CD4-positive, alpha-beta T cell treated with Interleukin-15 for 1 hour (primary cell): ENCODE data around the gene PBXIP1.

Experiments
- DNase-seq: peaks from one replicate; pipeline ENCODE4 v3.0.0-alpha.2; 2020

The PBXIP1 gene

GRCh38 chr1:154955039-154955717, 721 bp downstream of the PBXIP1 start:
- peak; percentile 98 for DNase-seq

- no peak for DNase-seq
Measured at GRCh38 chr1:154954541-154954940, 1.4 kb downstream of the PBXIP1 start.

- no peak for DNase-seq
Measured at GRCh38 chr1:154953611-154954038, 2.3 kb downstream of the PBXIP1 start.

GRCh38 chr1:154952664-154953063, 3.2 kb downstream of the PBXIP1 start:
- no peak for DNase-seq

GRCh38 chr1:154951901-154952657, 3.8 kb downstream of the PBXIP1 start:
- DNase-seq = peak; percentile 72

- no peak for DNase-seq
Measured at GRCh38 chr1:154948079-154948478, 7.8 kb downstream of the PBXIP1 start.

GRCh38 chr1:154945962-154946850, 9.7 kb downstream of the PBXIP1 start:
- no peak for DNase-seq

- no peak for DNase-seq
Measured at GRCh38 chr1:154945160-154945961, 10.5 kb downstream of the PBXIP1 start.

- no peak for DNase-seq
Measured at GRCh38 chr1:154944401-154945159, 11.3 kb downstream of the PBXIP1 start.

- DNase-seq = no peak
Measured at GRCh38 chr1:154943649-154944400, 12.1 kb downstream of the PBXIP1 start.

GRCh38 chr1:154941333-154942013, 14.4 kb downstream of the PBXIP1 start:
- no peak for DNase-seq

- no peak for DNase-seq
Measured at GRCh38 chr1:154940651-154941194, 15.2 kb downstream of the PBXIP1 start.

GRCh38 chr1:154940213-154940560, 15.7 kb downstream of the PBXIP1 start:
- no peak for DNase-seq

- no peak for DNase-seq
Measured at GRCh38 chr1:154938604-154939399, 17.1 kb downstream of the PBXIP1 start.

- DNase-seq = no peak
Measured at GRCh38 chr1:154937988-154938386, 17.9 kb downstream of the PBXIP1 start.

- peak; percentile 92 for DNase-seq
Measured at GRCh38 chr1:154937085-154937987, 18.6 kb downstream of the PBXIP1 start.

GRCh38 chr1:154936555-154937084, 19.3 kb downstream of the PBXIP1 start, which contains the start of gene PMVK:
TSS of gene PMVK (minus strand) at chr1:154936719. CDS start at chr1:154936685, 34 bp downstream.
- peak; percentile 94 for DNase-seq
